ENCODE measurements around the gene GOLGA6A.

GOLGA6A gene

GRCh38 chr15:74036271-74037170, 45.8 kb downstream of the GOLGA6A start:
- in situ Hi-C loops (cut with MboI; ENCODE audit: low sequenced_read_pairs, unreplicated experiment) = no loop called here
- DNase-seq (ENCODE audit: low spot score) = peak; percentile 49
- peak; percentile 5 for TF ChIP-seq CTCF (IDR thresholded peaks at IDR 0.05; ENCODE audit: borderline replicate concordance, control extremely low read depth, extremely low read depth, insufficient read depth, missing control alignments)

- in situ Hi-C loops (cut with MboI; ENCODE audit: low sequenced_read_pairs, unreplicated experiment) = no loop called here
- no peak for TF ChIP-seq CTCF (IDR thresholded peaks at IDR 0.05; ENCODE audit: borderline replicate concordance, control extremely low read depth, extremely low read depth, insufficient read depth, missing control alignments)
- DNase-seq (ENCODE audit: low spot score) = no peak
Measured at GRCh38 chr15:74035121-74036017, 47.0 kb downstream of the GOLGA6A start.

GRCh38 chr15:74034206-74034755, 48.1 kb downstream of the GOLGA6A start:
- no peak for TF ChIP-seq CTCF (IDR thresholded peaks at IDR 0.05; ENCODE audit: borderline replicate concordance, control extremely low read depth, extremely low read depth, insufficient read depth, missing control alignments)

GRCh38 chr15:74032606-74033561, 49.5 kb downstream of the GOLGA6A start:
- in situ Hi-C loops (cut with MboI; ENCODE audit: low sequenced_read_pairs, unreplicated experiment) = no loop called here

More at GRCh38 chr15:74034206-74034755, 48.1 kb downstream of the GOLGA6A start:
- in situ Hi-C loops (cut with MboI; ENCODE audit: low sequenced_read_pairs, unreplicated experiment) = no loop called here
- DNase-seq (ENCODE audit: low spot score) = no peak

GRCh38 chr15:74032046-74032445, 50.3 kb downstream of the GOLGA6A start:
- no peak for TF ChIP-seq CTCF (IDR thresholded peaks at IDR 0.05; ENCODE audit: borderline replicate concordance, control extremely low read depth, extremely low read depth, insufficient read depth, missing control alignments)
- in situ Hi-C loops (cut with MboI; ENCODE audit: low sequenced_read_pairs, unreplicated experiment) = no loop called here
- DNase-seq (ENCODE audit: low spot score) = no peak

More at GRCh38 chr15:74032606-74033561, 49.5 kb downstream of the GOLGA6A start:
- no peak for DNase-seq (ENCODE audit: low spot score)
- TF ChIP-seq CTCF (IDR thresholded peaks at IDR 0.05; ENCODE audit: borderline replicate concordance, control extremely low read depth, extremely low read depth, insufficient read depth, missing control alignments) = no peak

Data from GM13976 (cell line).